ENCODE data around the gene HP1BP3. TPM values are rescaled to one million over a fixed set of nuclear protein-coding genes. Genes with fewer than 3 reads are reported as not detected.

HP1BP3 gene
- polyA plus RNA-seq, 2 donors = 66.3 to 85.1 TPM

DNA sequence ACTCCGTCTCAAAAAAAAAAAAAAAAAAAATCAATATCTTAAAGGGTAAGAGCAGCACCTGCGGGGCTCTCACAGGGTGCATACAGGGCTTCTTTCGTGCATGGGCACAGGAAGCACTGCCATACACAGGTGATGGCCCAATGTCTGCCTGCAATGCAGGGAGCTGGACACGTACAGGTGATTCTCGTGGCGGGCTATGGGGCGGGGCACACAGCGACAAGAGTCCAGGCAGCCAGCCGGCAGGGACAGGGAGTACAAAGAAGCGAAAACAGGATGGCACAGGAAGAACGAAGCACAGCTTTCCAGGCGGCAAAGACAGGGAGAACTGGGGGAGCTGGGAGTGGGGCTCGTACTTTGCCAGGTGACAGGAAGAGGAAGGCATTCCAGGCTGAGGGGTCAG lies 70.9 kb downstream of the HP1BP3 start:
- H3K9me3 ChIP-seq (ENCODE audit: control insufficient read depth in 2 of 2, insufficient read depth in 1 of 2, low read depth in 1 of 2, low read length in 1 of 2) = no peaks in the 10 kb centered on the region
- peaks cover 0 to 5% of the 10 kb centered on the region in 2 donors for H3K4me1 ChIP-seq (ENCODE audit: control insufficient read depth in 2 of 2, insufficient read depth in 2 of 2, low read length in 1 of 2)
- no peaks in the 10 kb centered on the region for H3K27me3 ChIP-seq (ENCODE audit: control insufficient read depth in 1 of 2, insufficient read depth in 2 of 2, low read length in 2 of 2)
- no peak overlapping the region for H3K4me3 ChIP-seq (ENCODE audit: low read depth in 1 of 2, low read length in 2 of 2)
- 73 to 84% methylated on average over 13 of the region's 13 CpGs for WGBS, 2 donors
- H3K27ac ChIP-seq (ENCODE audit: low read depth in 2 of 2, low read length in 1 of 2) = no peak overlapping the region
- no peaks in the 10 kb centered on the region for H3K36me3 ChIP-seq (ENCODE audit: control insufficient read depth in 2 of 2, insufficient read depth in 2 of 2, low read length in 1 of 2)

DNA sequence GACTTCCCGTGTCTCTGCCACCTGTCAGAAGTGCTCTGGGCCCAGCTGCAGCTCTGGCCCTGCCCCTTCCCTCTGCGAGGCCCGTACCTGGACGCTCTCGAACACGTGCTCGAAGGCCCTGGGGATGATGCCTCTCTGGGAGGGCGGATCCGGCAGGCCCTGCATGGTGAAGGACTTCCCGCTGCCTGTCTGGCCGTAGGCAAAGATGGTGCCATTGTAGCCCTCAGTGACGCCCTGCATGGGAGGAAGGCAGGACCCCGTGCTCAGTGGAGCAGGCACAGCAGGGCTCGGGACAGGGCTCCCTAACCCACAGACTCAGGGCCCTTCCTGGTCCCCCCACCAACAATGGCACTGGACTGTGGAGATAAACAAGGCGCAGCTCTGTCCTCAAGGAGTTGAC lies 71.7 kb downstream of the HP1BP3 start:
- H3K9me3 ChIP-seq (ENCODE audit: control insufficient read depth in 2 of 2, insufficient read depth in 1 of 2, low read depth in 1 of 2, low read length in 1 of 2) = no peaks in the 10 kb centered on the region
- no peak overlapping the region for H3K27ac ChIP-seq (ENCODE audit: low read depth in 2 of 2, low read length in 1 of 2)
- peaks cover 0 to 5% of the 10 kb centered on the region in 2 donors for H3K4me1 ChIP-seq (ENCODE audit: control insufficient read depth in 2 of 2, insufficient read depth in 2 of 2, low read length in 1 of 2)
- no peaks in the 10 kb centered on the region for H3K36me3 ChIP-seq (ENCODE audit: control insufficient read depth in 2 of 2, insufficient read depth in 2 of 2, low read length in 1 of 2)
- H3K27me3 ChIP-seq (ENCODE audit: control insufficient read depth in 1 of 2, insufficient read depth in 2 of 2, low read length in 2 of 2) = no peaks in the 10 kb centered on the region
- H3K4me3 ChIP-seq (ENCODE audit: low read depth in 1 of 2, low read length in 2 of 2) = no peak overlapping the region
- 92 to 93% methylated on average over 15 of the region's 15 CpGs for WGBS, 2 donors

- Histone ChIP-seq H3K4me3 (ENCODE audit: low read depth in 1 of 2, low read length in 2 of 2) (no peak overlapping the region), H3K27me3 (ENCODE audit: control insufficient read depth in 1 of 2, insufficient read depth in 2 of 2, low read length in 2 of 2) (no peaks in the 10 kb centered on the region), H3K27ac (ENCODE audit: low read depth in 2 of 2, low read length in 1 of 2) (no peak overlapping the region), H3K9me3 (ENCODE audit: control insufficient read depth in 2 of 2, insufficient read depth in 1 of 2, low read depth in 1 of 2, low read length in 1 of 2) (no peaks in the 10 kb centered on the region), H3K4me1 (ENCODE audit: control insufficient read depth in 2 of 2, insufficient read depth in 2 of 2, low read length in 1 of 2) (peaks cover 0 to 5% of the 10 kb centered on the region in 2 donors), H3K36me3 (ENCODE audit: control insufficient read depth in 2 of 2, insufficient read depth in 2 of 2, low read length in 1 of 2) (no peaks in the 10 kb centered on the region)
- 89 to 90% methylated on average over 6 of the region's 6 CpGs for WGBS, 2 donors
Measured at GRCh38 chr1:20713440-20713839, 73.7 kb downstream of the HP1BP3 start.

DNA sequence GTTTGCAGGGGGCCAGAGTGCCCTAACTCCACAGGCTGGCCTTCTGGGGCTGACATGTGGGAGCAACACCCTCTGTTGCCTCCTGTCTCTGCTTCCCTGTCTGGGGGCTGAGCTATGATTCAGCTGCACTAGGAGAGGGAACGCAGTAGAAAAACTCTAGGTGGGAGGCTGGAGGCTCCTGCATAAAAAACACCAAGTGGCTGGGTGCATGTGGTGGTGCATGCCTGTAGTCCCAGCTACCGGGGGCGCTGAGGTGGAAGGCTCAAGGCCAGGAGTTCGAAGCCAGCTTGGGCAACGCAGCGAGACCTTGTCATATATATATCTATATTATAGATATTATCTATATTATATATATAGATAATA lies 74.9 kb downstream of the HP1BP3 start:
- H3K9me3 ChIP-seq (ENCODE audit: control insufficient read depth in 2 of 2, insufficient read depth in 1 of 2, low read depth in 1 of 2, low read length in 1 of 2) = no peaks in the 10 kb centered on the region
- H3K27ac ChIP-seq (ENCODE audit: low read depth in 2 of 2, low read length in 1 of 2) = no peak overlapping the region
- peaks cover 0 to 1% of the 10 kb centered on the region in 2 donors for H3K4me1 ChIP-seq (ENCODE audit: control insufficient read depth in 2 of 2, insufficient read depth in 2 of 2, low read length in 1 of 2)
- no peaks in the 10 kb centered on the region for H3K36me3 ChIP-seq (ENCODE audit: control insufficient read depth in 2 of 2, insufficient read depth in 2 of 2, low read length in 1 of 2)
- H3K4me3 ChIP-seq (ENCODE audit: low read depth in 1 of 2, low read length in 2 of 2) = no peak overlapping the region
- 90% methylated on average over 6 of the region's 6 CpGs for WGBS, 2 donors
- H3K27me3 ChIP-seq (ENCODE audit: control insufficient read depth in 1 of 2, insufficient read depth in 2 of 2, low read length in 2 of 2) = no peaks in the 10 kb centered on the region

- Histone ChIP-seq H3K36me3 (ENCODE audit: control insufficient read depth in 2 of 2, insufficient read depth in 2 of 2, low read length in 1 of 2) (no peaks in the 10 kb centered on the region), H3K27ac (ENCODE audit: low read depth in 2 of 2, low read length in 1 of 2) (no peak overlapping the region), H3K27me3 (ENCODE audit: control insufficient read depth in 1 of 2, insufficient read depth in 2 of 2, low read length in 2 of 2) (no peaks in the 10 kb centered on the region), H3K4me1 (ENCODE audit: control insufficient read depth in 2 of 2, insufficient read depth in 2 of 2, low read length in 1 of 2) (no peaks in the 10 kb centered on the region), H3K9me3 (ENCODE audit: control insufficient read depth in 2 of 2, insufficient read depth in 1 of 2, low read depth in 1 of 2, low read length in 1 of 2) (no peaks in the 10 kb centered on the region), H3K4me3 (ENCODE audit: low read depth in 1 of 2, low read length in 2 of 2) (no peak overlapping the region)
- WGBS, 2 donors = 83% methylated on average over 29 of the region's 29 CpGs
Measured at GRCh38 chr1:20711285-20712214, 75.6 kb downstream of the HP1BP3 start.

DNA sequence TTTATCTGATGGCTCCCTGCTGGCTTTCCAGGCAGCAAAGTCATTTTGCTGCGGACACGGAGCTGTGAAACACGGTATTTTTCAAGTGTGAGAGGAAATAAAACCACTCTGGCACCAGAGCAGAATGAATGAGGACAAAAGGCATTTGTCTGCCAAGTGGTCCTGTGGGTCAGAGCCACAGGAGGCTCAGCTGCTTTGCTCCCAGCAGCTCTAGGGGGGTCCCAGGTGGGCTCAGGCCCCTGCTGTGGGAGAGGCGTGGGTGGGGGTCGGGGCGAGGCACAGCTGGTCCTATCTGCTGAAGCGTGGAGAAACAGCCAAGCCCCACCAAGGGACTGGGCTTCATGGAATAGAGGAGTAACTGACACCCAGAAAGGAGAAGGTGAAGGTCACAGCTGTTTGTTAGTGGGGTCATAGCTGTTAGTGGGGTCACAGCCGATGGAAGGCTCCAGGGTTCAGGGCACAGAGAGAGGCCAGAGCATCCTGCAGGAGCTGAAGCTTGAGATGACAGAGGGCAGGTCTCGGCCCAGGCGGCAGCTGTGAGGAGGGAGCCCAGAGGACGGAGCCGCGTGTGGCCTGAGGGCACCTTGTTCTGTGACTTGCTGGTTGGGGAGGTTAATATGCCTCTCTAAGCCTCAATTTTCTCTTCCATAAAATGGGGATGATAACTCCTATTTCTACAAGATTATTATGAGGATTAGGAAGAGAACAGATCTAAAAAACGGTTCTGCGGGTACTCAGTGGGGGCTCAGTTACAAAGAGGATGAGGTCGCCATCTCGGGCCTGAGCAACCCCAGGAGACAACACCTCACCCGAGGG lies 76.4 kb downstream of the HP1BP3 start:
- Histone ChIP-seq H3K9me3 (ENCODE audit: control insufficient read depth in 2 of 2, insufficient read depth in 1 of 2, low read depth in 1 of 2, low read length in 1 of 2) (no peaks in the 10 kb centered on the region), H3K4me3 (ENCODE audit: low read depth in 1 of 2, low read length in 2 of 2) (no peak overlapping the region), H3K27ac (ENCODE audit: low read depth in 2 of 2, low read length in 1 of 2) (no peak overlapping the region), H3K36me3 (ENCODE audit: control insufficient read depth in 2 of 2, insufficient read depth in 2 of 2, low read length in 1 of 2) (no peaks in the 10 kb centered on the region), H3K27me3 (ENCODE audit: control insufficient read depth in 1 of 2, insufficient read depth in 2 of 2, low read length in 2 of 2) (no peaks in the 10 kb centered on the region), H3K4me1 (ENCODE audit: control insufficient read depth in 2 of 2, insufficient read depth in 2 of 2, low read length in 1 of 2) (no peaks in the 10 kb centered on the region)
- WGBS, 2 donors = 67 to 73% methylated on average over 18 of the region's 18 CpGs

GRCh38 chr1:20709868-20710267 lies 77.2 kb downstream of the HP1BP3 start:
- no peak overlapping the region for H3K4me3 ChIP-seq (ENCODE audit: low read depth in 1 of 2, low read length in 2 of 2)
- WGBS, 2 donors = 93 to 95% methylated on average over 3 of the region's 3 CpGs
- no peak overlapping the region for H3K27ac ChIP-seq (ENCODE audit: low read depth in 2 of 2, low read length in 1 of 2)
- no peaks in the 10 kb centered on the region for H3K27me3 ChIP-seq (ENCODE audit: control insufficient read depth in 1 of 2, insufficient read depth in 2 of 2, low read length in 2 of 2)
- no peaks in the 10 kb centered on the region for H3K36me3 ChIP-seq (ENCODE audit: control insufficient read depth in 2 of 2, insufficient read depth in 2 of 2, low read length in 1 of 2)
- no peaks in the 10 kb centered on the region for H3K9me3 ChIP-seq (ENCODE audit: control insufficient read depth in 2 of 2, insufficient read depth in 1 of 2, low read depth in 1 of 2, low read length in 1 of 2)
- H3K4me1 ChIP-seq (ENCODE audit: control insufficient read depth in 2 of 2, insufficient read depth in 2 of 2, low read length in 1 of 2) = no peaks in the 10 kb centered on the region

GRCh38 chr1:20708891-20709290 lies 78.2 kb downstream of the HP1BP3 start:
- no peaks in the 10 kb centered on the region for H3K27me3 ChIP-seq (ENCODE audit: control insufficient read depth in 1 of 2, insufficient read depth in 2 of 2, low read length in 2 of 2)
- no peak overlapping the region for H3K4me3 ChIP-seq (ENCODE audit: low read depth in 1 of 2, low read length in 2 of 2)
- H3K27ac ChIP-seq (ENCODE audit: low read depth in 2 of 2, low read length in 1 of 2) = no peak overlapping the region
- H3K4me1 ChIP-seq (ENCODE audit: control insufficient read depth in 2 of 2, insufficient read depth in 2 of 2, low read length in 1 of 2) = no peaks in the 10 kb centered on the region
- H3K9me3 ChIP-seq (ENCODE audit: control insufficient read depth in 2 of 2, insufficient read depth in 1 of 2, low read depth in 1 of 2, low read length in 1 of 2) = no peaks in the 10 kb centered on the region
- 83 to 88% methylated on average over 5 of the region's 5 CpGs for WGBS, 2 donors
- no peaks in the 10 kb centered on the region for H3K36me3 ChIP-seq (ENCODE audit: control insufficient read depth in 2 of 2, insufficient read depth in 2 of 2, low read length in 1 of 2)

GRCh38 chr1:20708057-20708456 lies 79.0 kb downstream of the HP1BP3 start:
- H3K36me3 ChIP-seq (ENCODE audit: control insufficient read depth in 2 of 2, insufficient read depth in 2 of 2, low read length in 1 of 2) = no peaks in the 10 kb centered on the region
- H3K4me3 ChIP-seq (ENCODE audit: low read depth in 1 of 2, low read length in 2 of 2) = no peak overlapping the region
- no peaks in the 10 kb centered on the region for H3K4me1 ChIP-seq (ENCODE audit: control insufficient read depth in 2 of 2, insufficient read depth in 2 of 2, low read length in 1 of 2)
- H3K27me3 ChIP-seq (ENCODE audit: control insufficient read depth in 1 of 2, insufficient read depth in 2 of 2, low read length in 2 of 2) = no peaks in the 10 kb centered on the region
- 83 to 87% methylated on average over 6 of the region's 6 CpGs for WGBS, 2 donors
- no peaks in the 10 kb centered on the region for H3K9me3 ChIP-seq (ENCODE audit: control insufficient read depth in 2 of 2, insufficient read depth in 1 of 2, low read depth in 1 of 2, low read length in 1 of 2)
- no peak overlapping the region for H3K27ac ChIP-seq (ENCODE audit: low read depth in 2 of 2, low read length in 1 of 2)
